Measurements from ENCODE around the gene NTN1. TPM values are rescaled to one million over a fixed set of nuclear protein-coding genes. Genes with fewer than 3 reads are reported as not detected.

The NTN1 gene
- total RNA-seq, 1 donor from 2014 or later, result 60.3 TPM

- Histone ChIP-seq H3K27me3 (ENCODE audit: low read depth) (peaks cover 12% of the 10 kb centered on the region), H3K36me3 (no peaks in the 10 kb centered on the region), H3K4me3 (no peak overlapping the region), H3K27ac (replicated peaks) (no peak overlapping the region), H3K9me3 (replicated peaks) (no peaks in the 10 kb centered on the region), H3K4me1 (peaks cover 6% of the 10 kb centered on the region)
- intact Hi-C loops (cut with micrococcal nuclease), result no loop called here
- no peak for TF ChIP-seq CTCF (IDR thresholded peaks at IDR 0.05; ENCODE audit: borderline replicate concordance)
- DNase-seq, result no peak
Measured at GRCh38 chr17:9032583-9032982, 11.3 kb downstream of the NTN1 start.

GRCh38 chr17:9035249-9035648 lies 13.9 kb downstream of the NTN1 start:
- Histone ChIP-seq H3K27ac (replicated peaks) (no peak overlapping the region), H3K4me1 (no peaks in the 10 kb centered on the region), H3K9me3 (replicated peaks) (peaks cover 18% of the 10 kb centered on the region), H3K4me3 (no peak overlapping the region), H3K27me3 (ENCODE audit: low read depth) (peaks cover 5% of the 10 kb centered on the region), H3K36me3 (no peaks in the 10 kb centered on the region)
- no peak for TF ChIP-seq CTCF (IDR thresholded peaks at IDR 0.05; ENCODE audit: borderline replicate concordance)
- intact Hi-C loops (cut with micrococcal nuclease), result no loop called here
- DNase-seq, result no peak

GRCh38 chr17:9036336-9036735 lies 15.0 kb downstream of the NTN1 start:
- H3K36me3 ChIP-seq, result no peaks in the 10 kb centered on the region
- no peak for TF ChIP-seq CTCF (IDR thresholded peaks at IDR 0.05; ENCODE audit: borderline replicate concordance)
- no peak overlapping the region for H3K4me3 ChIP-seq
- no peak for DNase-seq
- peaks cover 24% of the 10 kb centered on the region for H3K9me3 ChIP-seq (replicated peaks)
- H3K27ac ChIP-seq (replicated peaks), result no peak overlapping the region
- intact Hi-C loops (cut with micrococcal nuclease), result no loop called here
- H3K27me3 ChIP-seq (ENCODE audit: low read depth), result peaks cover 5% of the 10 kb centered on the region
- H3K4me1 ChIP-seq, result no peaks in the 10 kb centered on the region

- no peak overlapping the region for H3K27ac ChIP-seq (replicated peaks)
- no peak for DNase-seq
- no peaks in the 10 kb centered on the region for H3K36me3 ChIP-seq
- H3K9me3 ChIP-seq (replicated peaks), result peaks cover 24% of the 10 kb centered on the region
- intact Hi-C loops (cut with micrococcal nuclease), result no loop called here
- H3K4me1 ChIP-seq, result no peaks in the 10 kb centered on the region
- TF ChIP-seq CTCF (IDR thresholded peaks at IDR 0.05; ENCODE audit: borderline replicate concordance), result no peak
- no peaks in the 10 kb centered on the region for H3K27me3 ChIP-seq (ENCODE audit: low read depth)
- H3K4me3 ChIP-seq, result no peak overlapping the region
Measured at GRCh38 chr17:9037736-9038135, 16.4 kb downstream of the NTN1 start.

- peaks cover 24% of the 10 kb centered on the region for H3K9me3 ChIP-seq (replicated peaks)
- DNase-seq, result no peak
- no peaks in the 10 kb centered on the region for H3K36me3 ChIP-seq
- H3K4me3 ChIP-seq, result no peak overlapping the region
- no peak for TF ChIP-seq CTCF (IDR thresholded peaks at IDR 0.05; ENCODE audit: borderline replicate concordance)
- intact Hi-C loops (cut with micrococcal nuclease), result no loop called here
- H3K4me1 ChIP-seq, result no peaks in the 10 kb centered on the region
- no peak overlapping the region for H3K27ac ChIP-seq (replicated peaks)
- no peaks in the 10 kb centered on the region for H3K27me3 ChIP-seq (ENCODE audit: low read depth)
Measured at GRCh38 chr17:9038380-9038779, 17.1 kb downstream of the NTN1 start.

Data from left ventricle myocardium inferior (tissue), 1 donor.